ENCODE data around the gene GPR176.

GPR176 gene

DNA sequence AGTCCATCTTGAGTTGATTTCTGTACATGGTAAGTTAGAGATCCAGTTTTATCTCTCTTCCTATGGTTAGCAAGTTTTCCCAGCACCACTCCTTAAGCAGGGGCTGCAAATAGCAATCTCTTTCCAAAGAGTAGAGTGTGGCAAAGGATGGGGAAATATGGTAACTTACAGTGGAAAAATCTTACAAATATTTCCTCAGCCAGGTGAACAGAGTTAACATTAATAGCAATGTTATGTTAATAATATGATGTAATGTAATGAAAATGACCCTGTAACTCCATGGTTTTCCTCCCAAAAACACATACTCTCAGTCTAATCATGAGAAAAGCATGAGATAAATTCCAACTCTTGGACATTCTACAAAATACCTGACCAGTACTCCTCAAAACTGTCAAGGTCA lies 167.8 kb downstream of the GPR176 start:
- Histone ChIP-seq H3K4me3 (ENCODE audit: low read length) (no peak overlapping the region), H3K27me3 (ENCODE audit: control insufficient read depth, insufficient read depth, low read length) (no peaks in the 10 kb centered on the region), H3K36me3 (ENCODE audit: control insufficient read depth, insufficient read depth, low read length) (no peaks in the 10 kb centered on the region), H3K27ac (ENCODE audit: low read length) (no peak overlapping the region), H3K9me3 (ENCODE audit: control insufficient read depth, insufficient read depth, low read length) (no peaks in the 10 kb centered on the region), H3K4me1 (ENCODE audit: control insufficient read depth, insufficient read depth, low read length) (no peaks in the 10 kb centered on the region)
- no peak for DNase-seq (ENCODE audit: low read depth, low spot score)
